ENCODE data around the gene OR5I1. TPM values are rescaled to one million over a fixed set of nuclear protein-coding genes. Genes with fewer than 3 reads are reported as not detected.

Gene OR5I1
- total and polyA plus RNA-seq, 2 experiments from 2014 or later, result not detected

DNA sequence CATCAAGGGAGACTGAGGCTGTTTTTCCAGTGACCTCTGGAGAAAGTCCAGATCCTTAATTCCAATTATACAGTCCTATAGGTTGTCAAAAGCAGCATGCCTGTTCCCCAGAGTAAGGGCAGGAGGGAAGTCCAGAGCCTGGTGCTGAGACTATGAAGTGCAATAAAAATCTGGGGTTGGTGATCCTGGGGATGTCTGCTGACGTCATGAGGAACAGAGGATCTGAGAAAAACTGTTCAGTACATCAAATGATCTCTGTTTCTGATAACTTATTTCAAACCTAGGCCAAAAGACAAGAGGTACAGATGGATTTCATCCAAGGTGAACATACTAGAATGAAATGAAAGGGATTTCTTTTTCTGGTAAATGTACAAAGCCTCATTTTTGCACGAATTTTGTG is 33.9 kb downstream of the OR5I1 start:
- Histone ChIP-seq H3K4me2 (no peak overlapping the region), H3K27ac (ENCODE audit: low read depth) (no peak overlapping the region), H3K27me3 (ENCODE audit: insufficient read depth) (no peaks in the 10 kb centered on the region), H3K4me1 (ENCODE audit: insufficient read depth) (no peaks in the 10 kb centered on the region), H3K36me3 (ENCODE audit: insufficient read depth) (no peaks in the 10 kb centered on the region), H4K20me1 (replicated peaks; ENCODE audit: insufficient read depth) (no peaks in the 10 kb centered on the region), H3F3A (replicated peaks; ENCODE audit: low read depth) (no peaks in the 10 kb centered on the region), H3K4me3 (no peak overlapping the region), H2AFZ (no peak overlapping the region), H3K9me2 (ENCODE audit: insufficient read depth) (no peaks in the 10 kb centered on the region), H3K79me2 (replicated peaks; ENCODE audit: insufficient read depth) (no peaks in the 10 kb centered on the region)
- Mint-ChIP-seq H3K4me3 (no peak overlapping the region), H3K4me1 (no peaks in the 10 kb centered on the region), H3K27me3 (ENCODE audit: insufficient read depth, low read depth, poor library complexity) (no peaks in the 10 kb centered on the region), H3K36me3 (ENCODE audit: low read depth) (peaks cover 3% of the 10 kb centered on the region; the same call in 1 of the 3 replicates), H3K9me3 (peaks cover 68% of the 10 kb centered on the region), H3K27ac (no peak overlapping the region)
- TF ChIP-seq NANOG (IDR thresholded peaks at IDR 0.05; ENCODE audit: borderline replicate concordance), result no peak
- TF ChIP-seq EZH2 (IDR thresholded peaks at IDR 0.05; ENCODE audit: low read depth, unreplicated experiment), result no peak
- no peak for TF ChIP-seq POLR2AphosphoS5 (IDR thresholded peaks at IDR 0.05; ENCODE audit: low read depth)
- TF ChIP-seq JUNB (IDR thresholded peaks at IDR 0.05; ENCODE audit: unreplicated experiment), result no peak
- TF ChIP-seq, protein P1, sequence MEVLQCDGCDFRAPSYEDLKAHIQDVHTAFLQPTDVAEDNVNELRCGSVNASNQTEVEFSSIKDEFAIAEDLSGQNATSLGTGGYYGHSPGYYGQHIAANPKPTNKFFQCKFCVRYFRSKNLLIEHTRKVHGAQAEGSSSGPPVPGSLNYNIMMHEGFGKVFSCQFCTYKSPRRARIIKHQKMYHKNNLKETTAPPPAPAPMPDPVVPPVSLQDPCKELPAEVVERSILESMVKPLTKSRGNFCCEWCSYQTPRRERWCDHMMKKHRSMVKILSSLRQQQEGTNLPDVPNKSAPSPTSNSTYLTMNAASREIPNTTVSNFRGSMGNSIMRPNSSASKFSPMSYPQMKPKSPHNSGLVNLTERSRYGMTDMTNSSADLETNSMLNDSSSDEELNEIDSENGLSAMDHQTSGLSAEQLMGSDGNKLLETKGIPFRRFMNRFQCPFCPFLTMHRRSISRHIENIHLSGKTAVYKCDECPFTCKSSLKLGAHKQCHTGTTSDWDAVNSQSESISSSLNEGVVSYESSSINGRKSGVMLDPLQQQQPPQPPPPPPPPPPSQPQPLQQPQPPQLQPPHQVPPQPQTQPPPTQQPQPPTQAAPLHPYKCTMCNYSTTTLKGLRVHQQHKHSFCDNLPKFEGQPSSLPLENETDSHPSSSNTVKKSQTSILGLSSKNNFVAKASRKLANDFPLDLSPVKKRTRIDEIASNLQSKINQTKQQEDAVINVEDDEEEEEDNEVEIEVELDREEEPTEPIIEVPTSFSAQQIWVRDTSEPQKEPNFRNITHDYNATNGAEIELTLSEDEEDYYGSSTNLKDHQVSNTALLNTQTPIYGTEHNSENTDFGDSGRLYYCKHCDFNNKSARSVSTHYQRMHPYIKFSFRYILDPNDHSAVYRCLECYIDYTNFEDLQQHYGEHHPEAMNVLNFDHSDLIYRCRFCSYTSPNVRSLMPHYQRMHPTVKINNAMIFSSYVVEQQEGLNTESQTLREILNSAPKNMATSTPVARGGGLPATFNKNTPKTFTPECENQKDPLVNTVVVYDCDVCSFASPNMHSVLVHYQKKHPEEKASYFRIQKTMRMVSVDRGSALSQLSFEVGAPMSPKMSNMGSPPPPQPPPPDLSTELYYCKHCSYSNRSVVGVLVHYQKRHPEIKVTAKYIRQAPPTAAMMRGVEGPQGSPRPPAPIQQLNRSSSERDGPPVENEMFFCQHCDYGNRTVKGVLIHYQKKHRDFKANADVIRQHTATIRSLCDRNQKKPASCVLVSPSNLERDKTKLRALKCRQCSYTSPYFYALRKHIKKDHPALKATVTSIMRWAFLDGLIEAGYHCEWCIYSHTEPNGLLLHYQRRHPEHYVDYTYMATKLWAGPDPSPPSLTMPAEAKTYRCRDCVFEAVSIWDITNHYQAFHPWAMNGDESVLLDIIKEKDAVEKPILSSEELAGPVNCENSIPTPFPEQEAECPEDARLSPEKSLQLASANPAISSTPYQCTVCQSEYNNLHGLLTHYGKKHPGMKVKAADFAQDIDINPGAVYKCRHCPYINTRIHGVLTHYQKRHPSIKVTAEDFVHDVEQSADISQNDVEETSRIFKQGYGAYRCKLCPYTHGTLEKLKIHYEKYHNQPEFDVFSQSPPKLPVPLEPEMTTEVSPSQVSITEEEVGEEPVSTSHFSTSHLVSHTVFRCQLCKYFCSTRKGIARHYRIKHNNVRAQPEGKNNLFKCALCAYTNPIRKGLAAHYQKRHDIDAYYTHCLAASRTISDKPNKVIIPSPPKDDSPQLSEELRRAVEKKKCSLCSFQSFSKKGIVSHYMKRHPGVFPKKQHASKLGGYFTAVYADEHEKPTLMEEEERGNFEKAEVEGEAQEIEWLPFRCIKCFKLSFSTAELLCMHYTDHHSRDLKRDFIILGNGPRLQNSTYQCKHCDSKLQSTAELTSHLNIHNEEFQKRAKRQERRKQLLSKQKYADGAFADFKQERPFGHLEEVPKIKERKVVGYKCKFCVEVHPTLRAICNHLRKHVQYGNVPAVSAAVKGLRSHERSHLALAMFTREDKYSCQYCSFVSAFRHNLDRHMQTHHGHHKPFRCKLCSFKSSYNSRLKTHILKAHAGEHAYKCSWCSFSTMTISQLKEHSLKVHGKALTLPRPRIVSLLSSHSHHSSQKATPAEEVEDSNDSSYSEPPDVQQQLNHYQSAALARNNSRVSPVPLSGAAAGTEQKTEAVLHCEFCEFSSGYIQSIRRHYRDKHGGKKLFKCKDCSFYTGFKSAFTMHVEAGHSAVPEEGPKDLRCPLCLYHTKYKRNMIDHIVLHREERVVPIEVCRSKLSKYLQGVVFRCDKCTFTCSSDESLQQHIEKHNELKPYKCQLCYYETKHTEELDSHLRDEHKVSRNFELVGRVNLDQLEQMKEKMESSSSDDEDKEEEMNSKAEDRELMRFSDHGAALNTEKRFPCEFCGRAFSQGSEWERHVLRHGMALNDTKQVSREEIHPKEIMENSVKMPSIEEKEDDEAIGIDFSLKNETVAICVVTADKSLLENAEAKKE (CRISPR knock-in tag; IDR thresholded peaks at IDR 0.05), result no peak
- TF ChIP-seq, protein P2, sequence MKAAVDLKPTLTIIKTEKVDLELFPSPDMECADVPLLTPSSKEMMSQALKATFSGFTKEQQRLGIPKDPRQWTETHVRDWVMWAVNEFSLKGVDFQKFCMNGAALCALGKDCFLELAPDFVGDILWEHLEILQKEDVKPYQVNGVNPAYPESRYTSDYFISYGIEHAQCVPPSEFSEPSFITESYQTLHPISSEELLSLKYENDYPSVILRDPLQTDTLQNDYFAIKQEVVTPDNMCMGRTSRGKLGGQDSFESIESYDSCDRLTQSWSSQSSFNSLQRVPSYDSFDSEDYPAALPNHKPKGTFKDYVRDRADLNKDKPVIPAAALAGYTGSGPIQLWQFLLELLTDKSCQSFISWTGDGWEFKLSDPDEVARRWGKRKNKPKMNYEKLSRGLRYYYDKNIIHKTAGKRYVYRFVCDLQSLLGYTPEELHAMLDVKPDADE (IDR thresholded peaks at IDR 0.05), result no peak
- TF ChIP-seq STAT1 (IDR thresholded peaks at IDR 0.05; ENCODE audit: unreplicated experiment), result no peak
- no peak for TF ChIP-seq ZNF114 (CRISPR knock-in tag; IDR thresholded peaks at IDR 0.05)
- TF ChIP-seq ZNF331 (CRISPR knock-in tag; IDR thresholded peaks at IDR 0.05; ENCODE audit: low read depth), result no peak
- no peak for TF ChIP-seq CREB1 (CRISPR knock-in tag; IDR thresholded peaks at IDR 0.05; ENCODE audit: low read depth)
- TF ChIP-seq, protein P3, sequence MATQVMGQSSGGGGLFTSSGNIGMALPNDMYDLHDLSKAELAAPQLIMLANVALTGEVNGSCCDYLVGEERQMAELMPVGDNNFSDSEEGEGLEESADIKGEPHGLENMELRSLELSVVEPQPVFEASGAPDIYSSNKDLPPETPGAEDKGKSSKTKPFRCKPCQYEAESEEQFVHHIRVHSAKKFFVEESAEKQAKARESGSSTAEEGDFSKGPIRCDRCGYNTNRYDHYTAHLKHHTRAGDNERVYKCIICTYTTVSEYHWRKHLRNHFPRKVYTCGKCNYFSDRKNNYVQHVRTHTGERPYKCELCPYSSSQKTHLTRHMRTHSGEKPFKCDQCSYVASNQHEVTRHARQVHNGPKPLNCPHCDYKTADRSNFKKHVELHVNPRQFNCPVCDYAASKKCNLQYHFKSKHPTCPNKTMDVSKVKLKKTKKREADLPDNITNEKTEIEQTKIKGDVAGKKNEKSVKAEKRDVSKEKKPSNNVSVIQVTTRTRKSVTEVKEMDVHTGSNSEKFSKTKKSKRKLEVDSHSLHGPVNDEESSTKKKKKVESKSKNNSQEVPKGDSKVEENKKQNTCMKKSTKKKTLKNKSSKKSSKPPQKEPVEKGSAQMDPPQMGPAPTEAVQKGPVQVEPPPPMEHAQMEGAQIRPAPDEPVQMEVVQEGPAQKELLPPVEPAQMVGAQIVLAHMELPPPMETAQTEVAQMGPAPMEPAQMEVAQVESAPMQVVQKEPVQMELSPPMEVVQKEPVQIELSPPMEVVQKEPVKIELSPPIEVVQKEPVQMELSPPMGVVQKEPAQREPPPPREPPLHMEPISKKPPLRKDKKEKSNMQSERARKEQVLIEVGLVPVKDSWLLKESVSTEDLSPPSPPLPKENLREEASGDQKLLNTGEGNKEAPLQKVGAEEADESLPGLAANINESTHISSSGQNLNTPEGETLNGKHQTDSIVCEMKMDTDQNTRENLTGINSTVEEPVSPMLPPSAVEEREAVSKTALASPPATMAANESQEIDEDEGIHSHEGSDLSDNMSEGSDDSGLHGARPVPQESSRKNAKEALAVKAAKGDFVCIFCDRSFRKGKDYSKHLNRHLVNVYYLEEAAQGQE (IDR thresholded peaks at IDR 0.05; ENCODE audit: unreplicated experiment), result no peak
- ATAC-seq (no peak), DNase-seq (ENCODE audit: low spot score) (no peak)

Measured in GM23338 (cell line).